ENCODE results near the gene ATP6V1F. TPM values are rescaled to one million over a fixed set of nuclear protein-coding genes. Genes with fewer than 3 reads are reported as not detected.
A peak's percentile ranks its signal among the peaks of the same experiment; 100 is the strongest.
"Not testable (repeated sequence)": the region's sequence is repeated elsewhere in the genome, so short reads cannot be mapped to it uniquely, and the experiment has no call there.

ATP6V1F gene
- total and polyA plus RNA-seq, 8 donors, result 2.0 to 282 (median 67.7) TPM

- intact Hi-C loops (cut with DNase I; ENCODE audit: low total_unique reads), result no loop called here
- H3K9me3 ChIP-seq, result no peaks in the 10 kb centered on the region
- H3K27me3 ChIP-seq, result peaks cover 10 to 89% (median 55%) of the 10 kb centered on the region in 3 donors
- no peak for TF ChIP-seq EP300 (IDR thresholded peaks at IDR 0.05)
- TF ChIP-seq POLR2AphosphoS5 (IDR thresholded peaks at IDR 0.05), result no peak
- no peak for TF ChIP-seq CTCF (IDR thresholded peaks at IDR 0.05)
- TF ChIP-seq POLR2A (IDR thresholded peaks at IDR 0.05), result no peak
- no peak overlapping the region for H3K27ac ChIP-seq
- H3K36me3 ChIP-seq, result no peaks in the 10 kb centered on the region
- H3K4me1 ChIP-seq, result peaks cover 25 to 44% (median 32%) of the 10 kb centered on the region in 4 donors
- WGBS, 5 donors, result 72 to 78% (median 77%) methylated on average over 3 of the region's 3 CpGs
- H3K4me3 ChIP-seq, result no peak overlapping the region
- DNase-seq, result peak in 1 of 2 donors; percentile 3
Observed at GRCh38 chr7:128912281-128912680, 49.6 kb downstream of the ATP6V1F start.

GRCh38 chr7:128912709-128913495, 50.2 kb downstream of the ATP6V1F start:
- Histone ChIP-seq H3K27me3 (peaks cover 10 to 89% (median 55%) of the 10 kb centered on the region in 3 donors), H3K4me1 (peaks cover 25 to 44% (median 32%) of the 10 kb centered on the region in 4 donors)
- intact Hi-C loops (cut with DNase I; ENCODE audit: low total_unique reads); H3K36me3 ChIP-seq; H3K9me3 ChIP-seq; H3K4me3 ChIP-seq; H3K27ac ChIP-seq: not testable (repeated sequence)
- DNase-seq, result peak in 1 of 2 donors; percentile 0
- WGBS, 5 donors, result 81 to 98% (median 93%) methylated on average over 3 to 11 of the region's 20 CpGs

DNA sequence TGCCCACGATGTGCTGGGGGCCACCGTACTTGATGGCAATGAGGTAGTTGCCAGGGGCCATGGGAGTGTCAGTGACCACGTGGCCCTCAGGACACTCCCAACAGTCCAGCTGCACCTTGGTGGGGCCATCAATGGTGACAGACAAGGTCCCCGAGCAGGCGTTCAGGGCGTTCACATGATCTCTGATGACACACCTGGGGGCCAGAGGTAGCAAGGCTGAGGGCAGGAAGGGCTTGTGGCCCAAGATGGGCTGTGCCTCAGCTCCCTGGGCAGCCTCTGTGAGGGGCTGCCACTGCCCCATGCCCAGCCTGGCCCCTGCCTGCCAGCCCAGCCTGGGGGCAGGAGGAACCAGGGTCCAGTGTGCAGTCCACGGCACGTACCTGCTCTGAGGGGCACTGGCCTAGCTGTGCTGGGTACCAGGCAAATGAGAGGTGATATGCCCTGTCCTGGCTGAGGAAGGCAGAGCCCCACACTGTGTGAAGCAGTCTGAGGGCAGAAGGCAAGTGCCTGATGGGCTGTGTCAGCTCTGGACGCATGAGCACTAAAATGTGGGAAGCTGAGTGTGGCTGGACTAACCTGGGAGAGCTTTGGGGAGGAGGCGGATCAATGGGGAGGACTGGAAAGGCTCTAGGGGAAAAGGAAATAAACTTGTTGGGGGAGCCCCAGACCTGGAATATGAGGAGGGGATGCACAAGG, 51.4 kb downstream of the ATP6V1F start:
- H3K4me3 ChIP-seq, result no peak overlapping the region
- no peak for TF ChIP-seq CTCF (IDR thresholded peaks at IDR 0.05)
- no peak for TF ChIP-seq POLR2AphosphoS5 (IDR thresholded peaks at IDR 0.05)
- no peak for TF ChIP-seq EP300 (IDR thresholded peaks at IDR 0.05)
- TF ChIP-seq POLR2A (IDR thresholded peaks at IDR 0.05), result no peak
- no peaks in the 10 kb centered on the region for H3K36me3 ChIP-seq
- no peak overlapping the region for H3K27ac ChIP-seq
- H3K27me3 ChIP-seq, result peaks cover 10 to 90% (median 51%) of the 10 kb centered on the region in 3 donors
- H3K4me1 ChIP-seq, result peaks cover 25 to 44% (median 32%) of the 10 kb centered on the region in 4 donors
- peak in 1 of 2 donors; percentile 1 for DNase-seq
- intact Hi-C loops (cut with DNase I; ENCODE audit: low total_unique reads), result no loop called here
- 81 to 84% (median 83%) methylated on average over 7 to 10 of the region's 10 CpGs for WGBS, 5 donors
- no peaks in the 10 kb centered on the region for H3K9me3 ChIP-seq

DNA sequence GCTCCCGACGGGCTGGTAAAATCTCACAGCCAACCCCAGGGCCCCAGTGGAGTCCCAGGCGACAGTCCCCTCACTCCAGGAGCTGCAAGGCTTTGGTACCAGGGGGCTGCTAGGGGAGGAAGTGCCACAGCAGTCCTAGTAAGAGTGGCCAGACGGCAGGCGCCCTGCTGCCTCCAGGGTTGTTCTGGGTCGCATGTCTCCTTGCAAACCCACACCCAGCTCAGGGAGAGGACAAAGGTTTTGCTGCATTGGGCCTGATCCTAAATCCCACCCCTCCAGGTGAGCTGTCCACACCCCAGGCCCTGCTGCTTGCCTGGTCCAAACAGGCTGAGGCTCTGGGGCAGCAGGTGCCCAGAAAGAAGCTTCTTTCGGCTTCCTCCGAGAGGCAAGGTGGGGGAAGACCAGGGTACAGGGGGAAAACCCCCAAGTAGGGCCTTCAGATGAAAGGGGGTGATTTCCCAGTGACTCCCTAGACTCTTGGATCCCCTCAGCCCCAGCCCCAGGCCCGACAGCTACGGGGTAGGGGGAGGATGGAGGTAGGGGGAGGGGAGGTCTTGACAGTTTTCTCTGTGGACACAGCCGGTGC, 52.0 kb downstream of the ATP6V1F start:
- Histone ChIP-seq H3K9me3 (no peaks in the 10 kb centered on the region), H3K4me3 (peak overlapping the region in 2 of 4 donors; percentile 26 to 44), H3K27ac (no peak overlapping the region), H3K27me3 (peaks cover 10 to 87% (median 47%) of the 10 kb centered on the region in 3 donors), H3K4me1 (peaks cover 22 to 39% (median 28%) of the 10 kb centered on the region in 4 donors), H3K36me3 (no peaks in the 10 kb centered on the region)
- TF ChIP-seq CTCF (IDR thresholded peaks at IDR 0.05) (no peak), POLR2AphosphoS5 (IDR thresholded peaks at IDR 0.05) (no peak), EP300 (IDR thresholded peaks at IDR 0.05) (no peak), POLR2A (IDR thresholded peaks at IDR 0.05) (no peak)
- WGBS, 5 donors, result 28 to 60% (median 50%) methylated on average over 9 to 11 of the region's 11 CpGs
- peak in 1 of 2 donors; percentile 18 for DNase-seq
- intact Hi-C loops (cut with DNase I; ENCODE audit: low total_unique reads), result no loop called here

Measured in stomach (tissue), 9 donors.